HepG2 (cell line): ENCODE data around the gene CDH23. TPM values are rescaled to one million over a fixed set of nuclear protein-coding genes. Genes with fewer than 3 reads are reported as not detected.

ENCODE experiments used
- ATAC-seq: fragments of 200-7000 bp; cut with Tn5 transposase; 3 replicates; pipeline ENCODE4 v1.9.1; 2020; ENCODE audit warnings: mild to moderate bottlenecking, moderate library complexity
- BruUV-seq: library from RNA; stranded (reverse); fragments of 400-500 nt; replicated peaks from 2 replicates; lab custom pipeline; 2021; lab: Mats Ljungman, UMichigan
- CTCF ChIA-PET: fragments of 300-600 bp; formaldehyde crosslinking; extraction: SDS; loops from one replicate; lab custom pipeline; 2021; ENCODE audit warnings: low total read pairs, inconsistent platforms, low intra/inter-chr PET ratio; lab: Yijun Ruan, JAX
- POLR2A ChIA-PET: fragments of 350-600 bp; sonication (Branson Sonifier 250); formaldehyde crosslinking; loops from one replicate; lab custom pipeline; 2020; ENCODE audit warnings: antibody characterized with exemption, inconsistent platforms; lab: Yijun Ruan, JAX
- DNase-seq: peaks from one replicate; pipeline ENCODE4 v3.0.0-alpha.2; 2015; ENCODE audit warnings: low spot score
- FAIRE-seq: peaks from 3 replicates; lab custom pipeline; 2011; peaks lifted over from hg19 to GRCh38; lab: Jason Lieb, UNC
- H2AFZ ChIP-seq: one replicate; pipeline ENCODE4 v1.6.1; 2011; ENCODE audit warnings: low read length, inconsistent platforms
- H3K27ac ChIP-seq: fragments of 300-600 bp; 3 replicates; pipeline ENCODE4 v1.8.0; 2011; ENCODE audit warnings: mixed run types, mild to moderate bottlenecking, mixed read lengths, low read length, inconsistent platforms; ENCODE audit not compliant: insufficient read depth; ENCODE audit errors: extremely low read length
- H3K27me3 ChIP-seq, 2 experiments: fragments of 200-600 bp in 1 of 2; 2 replicates in 1 of 2; 3 replicates in 1 of 2; pipeline versions ENCODE4 v1.6.0 to v1.8.0; 2011; ENCODE audit warnings: low read length in 2 of 2, mild to moderate bottlenecking in 2 of 2, moderate library complexity in 2 of 2, inconsistent platforms in 1 of 2; ENCODE audit not compliant: insufficient read depth in 2 of 2, control insufficient read depth in 1 of 2
- H3K36me3 ChIP-seq, 2 experiments: fragments of 200-600 bp in 1 of 2; replicated peaks in 1 of 2; 2 replicates in 1 of 2; 3 replicates in 1 of 2; pipeline versions ENCODE4 v1.5.1 to v1.8.0; 2011; ENCODE audit warnings: low read length in 2 of 2, inconsistent platforms in 1 of 2; ENCODE audit not compliant: insufficient read depth in 2 of 2, control insufficient read depth in 1 of 2
- H3K4me1 ChIP-seq: 2 replicates; pipeline ENCODE4 v1.5.1; 2012; ENCODE audit warnings: low read length, inconsistent platforms; ENCODE audit not compliant: insufficient read depth
- H3K4me2 ChIP-seq: 2 replicates; pipeline ENCODE4 v1.6.0; 2011; ENCODE audit warnings: low read depth, low read length, inconsistent platforms
- H3K4me3 ChIP-seq, 3 experiments: fragments of 200-600 bp in 1 of 3; sonication (generic), shearing (Covaris generic) in 1 of 3; replicated peaks in 1 of 3; 2 replicates each; pipeline ENCODE4 v1.5.1; 2011 to 2016; ENCODE audit warnings: low read length in 3 of 3, inconsistent platforms in 2 of 3, low read depth in 2 of 3, mild to moderate bottlenecking in 2 of 3, control low read depth in 1 of 3, mixed read lengths in 1 of 3; ENCODE audit not compliant: insufficient read depth in 1 of 3
- H3K79me2 ChIP-seq: one replicate; pipeline ENCODE4 v1.6.1; 2011; ENCODE audit warnings: low read length, inconsistent platforms; ENCODE audit not compliant: insufficient read depth
- H3K9ac ChIP-seq: 2 replicates; pipeline ENCODE4 v1.6.0; 2011; ENCODE audit warnings: mild to moderate bottlenecking, low read depth, low read length, inconsistent platforms; ENCODE audit not compliant: insufficient read depth
- H3K9me3 ChIP-seq: 2 replicates; pipeline ENCODE4 v1.5.1; 2012; ENCODE audit warnings: mild to moderate bottlenecking, low read length
- H4K20me1 ChIP-seq: 2 replicates; pipeline ENCODE4 v1.6.0; 2011; ENCODE audit warnings: inconsistent platforms, mild to moderate bottlenecking, low read length, moderate library complexity; ENCODE audit not compliant: insufficient read depth
- ARNTL ChIP-seq: sonication (generic); formaldehyde crosslinking; IDR thresholded peaks from 2 replicates; pipeline ENCODE4 v1.4.0; 2020; ENCODE audit warnings: mild to moderate bottlenecking, missing genetic modification reagents
- NFKBIZ ChIP-seq: IDR thresholded peaks from 2 replicates; pipeline ENCODE4 v1.6.1; 2018; ENCODE audit warnings: missing genetic modification reagents, missing compliant biosample characterization
- NPAS2 ChIP-seq: sonication (generic); formaldehyde crosslinking; IDR thresholded peaks from 2 replicates; pipeline ENCODE4 v1.8.0; 2022; ENCODE audit warnings: mild to moderate bottlenecking, missing genetic modification reagents, borderline replicate concordance
- RBFOX2 ChIP-seq: fragments of 200-400 bp; formaldehyde crosslinking; IDR thresholded peaks from 2 replicates; pipeline ENCODE4 v1.6.1; 2017; ENCODE audit warnings: low read depth, mild to moderate bottlenecking, low read length
- TOE1 ChIP-seq: sonication (generic); formaldehyde crosslinking; IDR thresholded peaks from 2 replicates; pipeline ENCODE4 v1.4.0; 2020; ENCODE audit warnings: mild to moderate bottlenecking, missing genetic modification reagents
- ZNF543 ChIP-seq: sonication (generic); formaldehyde crosslinking; IDR thresholded peaks from 2 replicates; pipeline ENCODE4 v1.4.0; 2020; ENCODE audit warnings: mild to moderate bottlenecking, missing genetic modification reagents
- ZNF709 ChIP-seq: sonication (generic); formaldehyde crosslinking; IDR thresholded peaks from 2 replicates; pipeline ENCODE4 v1.5.0; 2020; ENCODE audit warnings: mild to moderate bottlenecking, missing genetic modification reagents
- WGBS: methylation state at CpG from one replicate; pipeline ENCODE4 v1.1.6; 2017; ENCODE audit warnings: low lambda C conversion rate; 5-methylcytosine and 5-hydroxymethylcytosine counted together
- in situ Hi-C: cut with HindIII; loops from 2 replicates; pipeline ENCODE4 v1.10.0; 2017; ENCODE audit warnings: low pct_unique_long_range_greater_than_20kb; ENCODE audit not compliant: extremely low pct_ligation_motif_present
- intact Hi-C: fragments of 100-400 bp; cut with micrococcal nuclease; formaldehyde crosslinking; loops from one replicate; pipeline ENCODE4 v1.10.0; 2022; ENCODE audit not compliant: unreplicated experiment
- polyA plus RNA-seq, 8 experiments: library from polyadenylated mRNA; depleted of rRNA in 3 of 8; stranded (reverse) in 7 of 8; unstranded in 1 of 8; fragments of >200 nt; fragmentation: Illumina TruSeq in 4 of 8; extraction: Trizol in 4 of 8; gene quantifications; 2 replicates each; pipeline versions ENCODE4 v1.2.1 to v1.2.3, GENCODE V29; 2011 to 2016; ENCODE audit warnings: low read depth in 4 of 8, missing spikeins in 1 of 8, mixed read lengths in 1 of 8; ENCODE audit not compliant: insufficient read depth in 1 of 8
- total RNA-seq, 5 experiments: library from RNA; depleted of rRNA; stranded (reverse); fragments of >200 nt; fragmentation: Illumina TruSeq; extraction: Trizol; gene quantifications; 2 replicates each; pipeline ENCODE4 v1.2.3, GENCODE V29; 2016; ENCODE audit warnings: low read depth in 1 of 5
- TF ChIP-seq, protein P1 (sequence below): IDR thresholded peaks from 2 replicates; pipeline ENCODE4 v1.4.0; 2020; ENCODE audit warnings: mild to moderate bottlenecking, missing genetic modification reagents

Gene CDH23
- total and polyA plus RNA-seq, 2 of the 13 experiments (the other 11 are each of a cell fraction or from before 2014, with no cell fraction given): 0.13 TPM; not detected in 1

DNA sequence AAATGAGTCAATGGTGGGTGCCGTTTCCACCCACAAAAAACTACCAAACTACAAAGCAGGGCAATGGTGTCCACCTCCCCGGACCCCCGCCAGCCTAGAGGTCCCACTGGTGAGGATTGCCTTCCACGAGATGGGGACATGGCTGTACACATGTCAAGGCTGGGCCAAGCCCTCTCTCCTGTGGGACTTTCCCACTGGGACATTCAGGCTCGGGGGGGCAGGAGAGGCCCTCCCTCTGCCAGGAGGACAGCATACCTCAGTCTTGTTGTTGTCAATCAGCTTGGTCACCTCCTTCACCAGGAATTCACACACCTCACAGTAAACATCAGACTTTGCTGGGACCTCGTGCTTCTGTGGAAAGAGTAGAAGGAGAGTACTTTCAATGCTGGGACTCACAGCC is 423.3 kb downstream of the CDH23 start:
- no peaks in the 10 kb centered on the region for H3K9me3 ChIP-seq
- DNase-seq (no peak), ATAC-seq (no peak)
- ChIA-PET POLR2A (no interaction called here), CTCF (no interaction called here)
- H3K4me2 ChIP-seq: no peak overlapping the region
- no peak overlapping the region for H3K4me3 ChIP-seq
- no peaks in the 10 kb centered on the region for H3K4me1 ChIP-seq
- no peak overlapping the region for H3K9ac ChIP-seq
- no TSS peak for BruUV-seq
- no peak overlapping the region for H2AFZ ChIP-seq
- H4K20me1 ChIP-seq: no peaks in the 10 kb centered on the region
- WGBS: 96% methylated on average over 5 of the region's 6 CpGs
- no peaks in the 10 kb centered on the region for H3K27me3 ChIP-seq
- TF ChIP-seq RBFOX2 (no peak), NPAS2 (CRISPR knock-in tag) (no peak), TOE1 (CRISPR knock-in tag) (no peak), ARNTL (no peak), ZNF543 (CRISPR knock-in tag) (no peak), NFKBIZ (no peak), ZNF709 (CRISPR knock-in tag) (no peak)
- TF ChIP-seq, protein P1, sequence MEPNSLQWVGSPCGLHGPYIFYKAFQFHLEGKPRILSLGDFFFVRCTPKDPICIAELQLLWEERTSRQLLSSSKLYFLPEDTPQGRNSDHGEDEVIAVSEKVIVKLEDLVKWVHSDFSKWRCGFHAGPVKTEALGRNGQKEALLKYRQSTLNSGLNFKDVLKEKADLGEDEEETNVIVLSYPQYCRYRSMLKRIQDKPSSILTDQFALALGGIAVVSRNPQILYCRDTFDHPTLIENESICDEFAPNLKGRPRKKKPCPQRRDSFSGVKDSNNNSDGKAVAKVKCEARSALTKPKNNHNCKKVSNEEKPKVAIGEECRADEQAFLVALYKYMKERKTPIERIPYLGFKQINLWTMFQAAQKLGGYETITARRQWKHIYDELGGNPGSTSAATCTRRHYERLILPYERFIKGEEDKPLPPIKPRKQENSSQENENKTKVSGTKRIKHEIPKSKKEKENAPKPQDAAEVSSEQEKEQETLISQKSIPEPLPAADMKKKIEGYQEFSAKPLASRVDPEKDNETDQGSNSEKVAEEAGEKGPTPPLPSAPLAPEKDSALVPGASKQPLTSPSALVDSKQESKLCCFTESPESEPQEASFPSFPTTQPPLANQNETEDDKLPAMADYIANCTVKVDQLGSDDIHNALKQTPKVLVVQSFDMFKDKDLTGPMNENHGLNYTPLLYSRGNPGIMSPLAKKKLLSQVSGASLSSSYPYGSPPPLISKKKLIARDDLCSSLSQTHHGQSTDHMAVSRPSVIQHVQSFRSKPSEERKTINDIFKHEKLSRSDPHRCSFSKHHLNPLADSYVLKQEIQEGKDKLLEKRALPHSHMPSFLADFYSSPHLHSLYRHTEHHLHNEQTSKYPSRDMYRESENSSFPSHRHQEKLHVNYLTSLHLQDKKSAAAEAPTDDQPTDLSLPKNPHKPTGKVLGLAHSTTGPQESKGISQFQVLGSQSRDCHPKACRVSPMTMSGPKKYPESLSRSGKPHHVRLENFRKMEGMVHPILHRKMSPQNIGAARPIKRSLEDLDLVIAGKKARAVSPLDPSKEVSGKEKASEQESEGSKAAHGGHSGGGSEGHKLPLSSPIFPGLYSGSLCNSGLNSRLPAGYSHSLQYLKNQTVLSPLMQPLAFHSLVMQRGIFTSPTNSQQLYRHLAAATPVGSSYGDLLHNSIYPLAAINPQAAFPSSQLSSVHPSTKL: no peak
- TF ChIP-seq, all 625 proteins: peak for 0
- H3K27ac ChIP-seq: no peak overlapping the region
- H3K79me2 ChIP-seq: no peaks in the 10 kb centered on the region
- FAIRE-seq: no peak
- in situ Hi-C loops (no loop called here), intact Hi-C loops (no loop called here)
- peaks cover 57 to 94% of the 10 kb centered on the region in 2 experiments for H3K36me3 ChIP-seq
